CD4-positive, alpha-beta T cell treated with Interleukin-17A for 1 hour (primary cell): ENCODE results near the gene PMVK.

Experiments used
- DNase-seq: peaks from one replicate; pipeline ENCODE4 v3.0.0-alpha.2; 2020

Gene PMVK

GRCh38 chr1:154966111-154966510 is 29.6 kb upstream of the PMVK start:
- DNase-seq: no peak

GRCh38 chr1:154964359-154964758 is 27.8 kb upstream of the PMVK start:
- DNase-seq: no peak

DNA sequence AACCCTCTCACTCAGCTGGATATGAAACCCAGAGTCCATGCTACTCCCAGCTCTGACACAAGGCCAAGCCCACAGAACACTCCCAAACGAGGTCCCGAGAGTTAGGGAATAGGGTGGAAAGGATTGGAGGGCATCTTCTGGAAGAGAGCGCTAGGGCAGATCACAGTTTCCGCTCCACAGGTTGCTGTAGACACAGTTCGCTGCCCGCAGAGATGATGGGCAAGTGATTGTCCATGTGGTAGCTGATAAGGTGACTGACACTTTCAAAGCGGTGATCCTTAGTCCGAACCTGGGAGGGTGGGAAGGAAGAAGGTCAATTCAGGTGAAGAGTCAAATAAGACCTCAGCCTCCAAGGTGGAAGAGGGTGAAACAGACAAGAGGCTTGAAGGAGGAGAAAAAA is 27.1 kb upstream of the PMVK start:
- DNase-seq: no peak

- DNase-seq: no peak
These were observed 26.3 kb upstream of the PMVK start for GRCh38 chr1:154962795-154963330.

GRCh38 chr1:154962156-154962749 is 25.7 kb upstream of the PMVK start:
- peak; percentile 37 for DNase-seq

DNA sequence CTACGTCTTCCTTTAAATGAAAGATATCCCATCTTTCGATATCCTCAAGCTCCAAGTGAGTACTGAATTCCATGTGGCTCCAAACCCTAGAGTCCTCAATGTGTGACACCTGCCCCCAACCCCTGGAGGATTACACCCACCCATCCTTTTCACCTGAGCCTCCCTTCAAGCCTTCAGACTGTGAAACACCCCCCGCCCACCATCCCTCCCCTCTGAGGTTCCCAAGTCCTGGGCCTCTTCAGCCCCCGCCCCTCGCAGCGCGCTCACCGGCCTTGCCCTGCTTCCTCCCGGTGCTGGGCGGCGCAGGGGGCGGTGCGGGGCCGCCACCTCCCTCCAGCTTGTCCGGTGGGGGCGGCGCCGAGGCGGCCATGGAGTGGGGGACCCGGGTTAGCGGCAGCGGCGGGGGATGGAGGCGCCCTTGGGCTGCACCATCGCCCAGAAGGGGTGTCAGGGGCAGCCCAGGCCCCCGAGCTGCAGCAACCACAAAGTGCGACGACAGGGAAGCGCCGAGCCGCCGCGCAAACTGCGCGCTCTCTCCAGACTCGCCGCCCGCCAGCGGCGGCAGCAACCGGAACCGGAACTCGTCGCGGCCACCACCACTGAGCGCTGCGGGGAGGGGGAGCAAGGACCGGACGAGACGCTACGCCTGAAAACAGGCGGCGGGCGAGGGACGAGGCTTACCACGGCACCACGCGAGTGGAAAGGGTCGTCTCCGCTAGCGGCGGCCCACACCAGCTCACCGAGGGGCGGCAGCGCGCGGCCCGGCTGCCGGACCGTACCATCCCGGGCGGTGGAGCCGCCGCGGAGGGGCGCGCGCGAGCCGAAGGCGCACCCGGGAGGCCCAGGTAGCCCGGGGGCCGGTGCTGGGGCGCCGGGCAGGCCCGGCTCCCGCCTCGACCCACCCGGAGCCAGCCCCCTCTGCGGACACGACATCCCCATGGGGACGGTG is 25.0 kb upstream of the PMVK start, which contains the start of gene PYGO2:
Gene PYGO2 (minus strand): TSS at position 576 of the 949 bp plus-strand sequence. CDS start 206 bp downstream, at position 370.
- DNase-seq: peak; percentile 86

DNA sequence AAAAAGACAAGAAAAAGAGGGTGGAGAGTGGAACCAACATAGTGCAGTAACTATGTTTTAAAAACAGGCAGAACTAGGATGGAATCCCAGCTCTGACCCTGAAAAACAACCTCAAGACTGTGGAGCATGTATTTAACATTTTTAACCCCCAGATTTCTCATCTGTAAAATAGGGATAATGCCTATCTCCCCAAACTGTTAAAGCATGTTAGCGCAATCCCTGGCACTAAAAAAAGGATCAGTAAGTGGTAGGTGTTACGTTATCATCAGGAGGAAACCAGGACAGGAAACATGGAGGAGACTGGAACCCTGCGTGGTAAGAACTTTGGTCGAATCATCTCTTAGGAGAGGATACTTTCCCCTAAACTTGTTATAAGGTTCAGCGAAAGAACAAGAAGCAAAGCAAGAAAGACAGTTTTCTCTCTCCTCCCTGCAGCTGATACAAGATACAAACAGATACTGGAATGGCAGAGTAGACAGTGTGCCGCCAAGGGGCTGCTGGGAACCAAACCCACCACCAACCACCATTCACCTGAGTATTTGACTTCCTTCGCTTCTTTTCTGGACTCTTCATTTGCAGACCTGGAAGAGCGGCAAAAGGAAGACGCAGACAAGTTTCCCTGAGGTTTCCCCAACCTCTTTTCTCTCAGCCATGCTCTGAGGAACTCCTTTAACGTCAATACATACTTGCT is 24.1 kb upstream of the PMVK start:
- DNase-seq: no peak

- DNase-seq: no peak
These were observed 22.9 kb upstream of the PMVK start for GRCh38 chr1:154959426-154959780.

DNA sequence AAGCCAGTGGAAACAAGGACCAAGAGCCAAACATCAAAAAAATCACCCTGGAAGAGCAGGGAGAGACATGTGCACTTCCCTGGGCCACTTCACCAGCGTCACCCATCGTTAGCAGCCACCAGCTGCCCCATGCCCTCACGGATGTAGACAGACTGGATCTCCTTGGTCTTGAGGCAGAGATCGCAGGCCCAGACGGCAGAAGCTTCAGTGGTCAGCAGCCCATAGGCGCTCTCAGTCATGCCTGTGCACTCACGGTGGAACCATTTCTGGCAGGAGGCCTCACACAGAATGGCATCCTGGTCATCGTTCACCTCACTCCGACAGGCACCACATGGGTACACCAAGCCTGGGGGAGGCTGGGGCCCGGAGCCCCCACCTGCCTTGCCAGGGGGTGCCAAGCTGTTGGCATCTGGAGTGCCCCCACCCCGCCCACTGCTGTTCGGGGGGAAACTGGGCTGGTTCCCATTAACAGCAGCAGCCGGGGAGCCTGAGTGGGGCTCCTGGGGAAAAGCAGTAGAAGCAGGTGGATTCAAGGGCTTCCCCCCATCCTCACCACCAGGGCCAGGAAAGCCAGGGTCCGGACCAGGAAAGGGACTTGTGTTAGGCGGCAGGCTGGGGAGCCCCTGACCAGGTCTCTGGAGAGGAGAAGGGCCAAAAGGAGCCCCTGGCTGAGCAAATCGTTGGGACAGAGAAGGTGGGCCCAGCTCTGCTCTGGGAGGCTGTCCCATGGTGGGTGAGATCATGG is 22.3 kb upstream of the PMVK start:
- DNase-seq: no peak

- DNase-seq: no peak
These were observed 21.5 kb upstream of the PMVK start for GRCh38 chr1:154958036-154958435.

GRCh38 chr1:154957091-154957657 is 20.7 kb upstream of the PMVK start:
- DNase-seq: no peak

DNA sequence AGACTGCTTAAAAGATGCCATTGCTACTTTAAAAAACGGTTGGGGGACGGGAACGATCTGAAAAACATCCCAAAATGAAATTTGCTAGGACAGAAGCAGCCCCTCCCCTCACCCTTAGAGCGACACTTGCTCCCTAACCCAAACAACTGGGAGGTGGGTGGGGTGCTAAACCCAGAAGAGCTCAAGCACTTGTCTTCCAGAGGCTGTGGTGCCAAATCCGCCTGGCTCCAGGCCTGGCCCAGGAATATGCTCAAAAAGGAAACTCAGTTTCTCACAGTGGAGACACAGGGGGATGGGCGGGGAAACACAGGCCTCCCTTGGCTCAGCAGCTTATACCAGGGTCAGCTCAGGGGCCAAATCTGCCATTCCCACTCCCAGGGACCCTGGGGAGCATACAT is 20.0 kb upstream of the PMVK start:
- DNase-seq: no peak

DNA sequence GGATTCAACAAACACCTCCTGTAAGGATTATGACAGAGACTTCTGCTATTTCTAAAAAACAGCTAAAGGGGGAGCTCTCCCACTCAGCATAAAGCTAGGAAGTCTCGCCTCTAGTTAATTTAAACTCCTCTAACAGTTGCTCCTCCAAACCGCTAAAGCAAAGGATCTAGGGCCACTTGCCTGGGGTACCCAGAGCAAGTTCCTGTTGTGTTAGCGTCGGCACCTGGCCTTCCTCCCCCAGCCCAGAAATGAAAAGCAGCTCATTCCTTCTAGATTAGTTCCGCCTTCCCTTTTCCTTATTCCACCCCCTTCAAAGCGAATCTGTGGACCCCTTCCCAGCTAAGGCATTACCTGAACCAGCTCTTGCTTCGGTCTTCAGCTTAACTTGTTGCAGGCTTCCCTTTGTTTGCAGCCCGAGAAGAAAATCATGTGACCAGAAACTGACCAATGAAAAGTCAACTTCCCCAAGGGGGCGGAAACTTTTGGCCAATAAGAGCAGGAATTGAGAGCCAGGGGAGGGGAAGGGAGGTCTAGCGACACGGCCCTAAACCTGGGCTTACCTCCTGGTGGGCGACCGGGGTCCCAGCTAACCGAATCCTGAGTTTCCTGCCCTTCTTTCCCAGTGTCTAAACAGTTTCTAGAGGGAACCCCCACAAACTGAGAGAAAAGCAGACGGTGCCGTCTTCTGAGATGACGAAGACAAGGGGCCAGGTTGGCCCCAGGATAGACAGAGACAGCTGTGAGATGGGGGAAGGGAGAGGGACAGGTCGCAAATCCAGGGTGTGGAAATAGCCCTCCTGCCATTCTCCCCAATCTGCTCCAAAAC is 19.4 kb upstream of the PMVK start, which contains the start of gene PBXIP1:
Gene PBXIP1 (minus strand): TSS at position 382 of the 826 bp plus-strand sequence. CDS start 2,378 bp downstream, outside the sequence.
- peak; percentile 97 for DNase-seq

- DNase-seq: peak; percentile 99
These were observed 18.7 kb upstream of the PMVK start for GRCh38 chr1:154955039-154955717.

DNA sequence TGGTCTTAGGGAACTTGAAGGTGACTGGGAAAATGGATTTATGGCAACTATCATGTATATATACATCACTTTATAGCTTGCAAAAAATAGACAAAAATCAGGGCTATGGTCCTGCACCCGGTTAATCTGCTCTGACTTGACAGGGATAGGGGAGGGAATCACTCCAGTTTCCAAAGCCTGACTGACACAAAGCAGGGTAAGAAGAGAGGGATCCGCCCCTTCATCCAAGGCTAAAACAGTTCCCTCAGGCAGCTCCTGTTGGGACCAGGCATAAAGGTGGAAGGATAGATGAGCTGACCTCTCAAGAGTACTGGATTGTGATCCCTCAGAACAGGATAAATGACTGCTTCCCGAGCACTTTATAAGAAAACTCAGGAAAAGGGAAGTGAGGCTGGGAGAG is 18.0 kb upstream of the PMVK start:
- DNase-seq: peak; percentile 38

- peak; percentile 38 for DNase-seq
These were observed 17.1 kb upstream of the PMVK start for GRCh38 chr1:154953611-154954038.

DNA sequence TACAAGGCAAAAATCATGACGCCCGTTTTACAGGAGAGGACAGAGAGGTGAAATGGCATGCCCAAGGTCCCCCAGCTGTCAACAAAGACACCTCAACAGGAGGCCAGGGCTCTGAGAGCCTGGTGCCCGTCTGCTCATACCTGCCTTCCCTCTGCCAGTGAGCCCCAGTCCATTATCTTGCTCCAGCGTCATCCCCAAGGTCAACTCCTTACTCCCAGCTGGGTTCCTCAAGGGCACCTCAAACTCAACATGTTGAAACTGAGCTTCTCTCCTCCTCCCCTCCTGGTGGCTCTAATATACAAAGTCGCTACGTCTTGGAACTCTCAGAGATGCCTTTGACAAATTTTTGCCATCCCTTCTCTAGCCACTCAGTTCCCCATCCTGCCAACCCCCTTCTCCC is 16.1 kb upstream of the PMVK start:
- no peak for DNase-seq

GRCh38 chr1:154951901-154952657 is 15.6 kb upstream of the PMVK start:
- peak; percentile 85 for DNase-seq

GRCh38 chr1:154948079-154948478 is 11.6 kb upstream of the PMVK start:
- DNase-seq: no peak
